Hepatocyte (in vitro differentiated cells): ENCODE results near the gene RCAN2.

Source experiments
- CTCF ChIP-seq: fragments of 200-600 bp; sonication (generic); IDR thresholded peaks from 2 replicates; pipeline ENCODE4 v1.5.1; 2016; ENCODE audit warnings: antibody characterized with exemption, mild to moderate bottlenecking; ENCODE audit not compliant: poor library complexity
- EZH2 ChIP-seq: fragments of 200-600 bp; sonication (generic); IDR thresholded peaks from 2 replicates; pipeline ENCODE4 v1.6.1; 2016; ENCODE audit warnings: antibody characterized with exemption, mild to moderate bottlenecking, borderline replicate concordance
- EZH2phosphoT487 ChIP-seq: fragments of 200-600 bp; sonication (generic); IDR thresholded peaks from one replicate; pipeline ENCODE4 v1.6.1; 2018; ENCODE audit warnings: antibody characterized with exemption, mild to moderate bottlenecking, low read depth, moderate library complexity; ENCODE audit not compliant: unreplicated experiment, severe bottlenecking

DNA sequence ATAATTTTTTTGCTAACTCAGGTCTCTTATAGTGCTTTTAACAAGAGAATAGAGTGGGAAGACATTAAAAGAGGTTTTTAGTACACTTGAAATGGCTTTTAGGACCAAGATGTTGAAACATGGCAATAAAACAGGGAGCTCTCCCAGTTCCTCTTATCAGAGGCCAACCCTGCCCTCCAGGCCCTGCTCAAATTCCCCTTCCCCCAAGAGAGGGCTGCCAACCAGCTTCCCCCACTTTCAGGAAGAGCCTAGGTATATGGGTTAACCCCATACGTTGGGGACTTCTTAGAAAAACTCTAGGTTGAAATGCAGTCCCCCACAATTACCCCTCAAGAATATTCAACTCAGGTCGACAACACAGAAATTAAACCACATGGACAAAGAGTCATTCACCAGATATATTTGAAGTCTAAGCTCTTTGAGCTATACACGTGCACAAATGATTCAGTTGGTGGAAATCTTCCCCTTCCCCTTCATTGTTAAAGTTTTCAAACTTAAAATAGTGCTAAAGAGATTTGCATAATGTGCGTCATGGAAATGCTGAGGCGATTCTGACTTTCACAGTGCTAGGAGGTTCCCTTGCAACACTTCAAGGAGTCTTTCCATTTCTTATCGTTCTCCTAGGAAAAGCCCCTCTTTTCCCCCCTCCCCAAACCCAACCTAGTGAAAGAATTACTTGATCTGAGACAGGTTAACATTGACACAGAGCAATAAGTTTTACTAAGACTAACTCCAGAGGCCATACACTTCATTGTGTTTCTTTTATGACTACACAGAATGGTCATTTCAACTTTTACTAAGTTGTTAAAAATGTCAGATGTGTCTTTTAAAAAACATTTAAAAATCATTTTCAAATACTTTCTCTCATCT lies 270.7 kb downstream of the RCAN2 start:
- no peak for TF ChIP-seq CTCF
- TF ChIP-seq EZH2phosphoT487: no peak
- no peak for TF ChIP-seq EZH2
